HK-2 (cell line): ENCODE measurements around the gene CDADC1.

Source experiments
- DNase-seq: peaks from one replicate; pipeline ENCODE4 v3.0.0-alpha.2; 2018; ENCODE audit not compliant: unreplicated experiment

CDADC1 gene

DNA sequence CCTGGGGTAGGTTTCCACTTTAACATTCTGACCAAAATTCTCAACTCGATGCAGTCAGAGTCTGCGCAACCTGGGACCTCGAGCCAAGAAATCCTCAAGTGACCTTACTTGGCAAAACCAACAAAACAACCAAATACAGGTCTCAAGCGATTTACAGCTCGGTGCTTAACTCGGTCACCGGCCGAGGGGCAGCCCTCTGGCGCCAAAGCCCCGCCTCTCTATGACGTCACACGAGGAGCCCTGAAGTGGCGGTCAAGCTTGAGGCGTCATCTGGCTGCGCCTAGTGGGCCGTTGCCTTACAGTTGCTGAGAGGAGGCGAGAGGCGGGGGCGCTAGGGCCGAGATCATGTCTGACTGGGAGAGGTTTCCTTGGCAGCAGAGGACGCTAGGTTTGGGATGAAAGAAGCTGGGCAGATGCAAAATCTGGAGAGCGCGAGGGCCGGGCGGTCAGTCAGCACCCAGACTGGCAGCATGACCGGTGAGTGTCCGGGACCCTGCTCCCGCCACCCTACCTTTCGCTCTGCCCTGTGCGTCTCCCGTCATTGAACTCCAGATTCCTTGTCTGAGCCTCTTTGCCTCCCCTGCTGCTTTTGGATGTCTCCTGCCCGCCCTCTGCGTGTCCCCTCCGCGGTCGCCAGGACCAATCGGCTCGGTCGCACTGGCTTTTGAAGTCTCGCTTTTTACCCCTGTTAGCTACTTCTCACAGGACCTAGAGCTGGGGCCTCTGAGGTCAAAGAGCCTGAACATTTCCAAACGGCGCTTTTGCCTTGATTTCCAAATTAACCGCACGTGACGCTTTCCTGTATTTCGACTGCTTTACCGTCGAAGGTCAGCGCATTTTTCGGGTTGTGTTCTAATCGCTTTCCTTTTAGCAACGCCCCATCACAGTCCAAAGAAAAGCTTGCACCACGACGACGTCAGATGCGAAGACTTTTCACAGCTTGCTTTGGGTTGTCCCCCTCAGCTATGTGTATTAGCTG lies at the start of gene CDADC1:
Gene CDADC1, plus strand, starts transcription at position 283 of the 979 bp plus-strand sequence. Its CDS starts 113 bp downstream, at position 396.
- DNase-seq, result peak; percentile 81

GRCh38 chr13:49206641-49207040 lies 41.1 kb upstream of the CDADC1 start:
- DNase-seq, result no peak

GRCh38 chr13:49208619-49209018 lies 39.1 kb upstream of the CDADC1 start:
- no peak for DNase-seq

DNA sequence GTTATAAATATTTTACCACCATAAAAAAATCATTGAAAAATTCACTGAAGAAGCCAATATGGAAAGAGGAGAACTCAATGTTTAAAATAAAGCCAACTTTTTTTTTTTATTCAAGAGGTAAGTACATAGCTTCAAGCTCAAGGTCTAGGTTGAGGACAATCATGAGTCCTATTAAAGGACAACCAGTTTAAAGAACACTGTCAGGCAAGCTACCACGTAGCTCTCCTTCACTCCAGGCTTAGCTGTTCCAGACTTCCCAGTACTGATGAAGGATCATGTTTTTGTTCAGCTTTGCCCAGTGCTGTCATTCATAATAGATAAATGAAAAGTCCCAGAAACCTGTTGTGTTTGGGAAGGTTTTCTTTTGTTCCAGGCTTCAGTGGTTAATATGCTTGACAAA lies 37.6 kb upstream of the CDADC1 start:
- no peak for DNase-seq

GRCh38 chr13:49210669-49211068 lies 37.1 kb upstream of the CDADC1 start:
- DNase-seq, result no peak

DNA sequence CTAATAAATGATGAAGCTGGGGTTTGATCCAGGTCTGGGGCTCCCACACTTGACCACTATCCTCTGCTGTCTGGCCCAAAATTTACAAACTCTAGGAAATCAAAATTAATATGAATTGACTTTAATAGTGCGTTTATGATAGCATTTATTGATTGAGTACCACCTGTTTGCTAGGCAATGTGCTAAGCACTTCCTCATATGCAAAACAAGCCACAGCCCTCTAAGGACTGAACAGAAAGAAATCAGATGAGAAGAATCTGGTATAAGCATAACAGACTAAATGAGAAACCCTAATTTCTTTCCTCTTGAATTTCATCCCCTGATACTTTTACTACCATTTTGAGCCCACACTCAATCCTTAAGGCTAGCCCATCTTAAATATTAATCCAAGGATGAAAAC lies 34.2 kb upstream of the CDADC1 start:
- no peak for DNase-seq

GRCh38 chr13:49213997-49214916 lies 33.5 kb upstream of the CDADC1 start:
- no peak for DNase-seq

GRCh38 chr13:49214917-49215376 lies 32.8 kb upstream of the CDADC1 start:
- no peak for DNase-seq

GRCh38 chr13:49216334-49216733 lies 31.4 kb upstream of the CDADC1 start:
- DNase-seq, result no peak

DNA sequence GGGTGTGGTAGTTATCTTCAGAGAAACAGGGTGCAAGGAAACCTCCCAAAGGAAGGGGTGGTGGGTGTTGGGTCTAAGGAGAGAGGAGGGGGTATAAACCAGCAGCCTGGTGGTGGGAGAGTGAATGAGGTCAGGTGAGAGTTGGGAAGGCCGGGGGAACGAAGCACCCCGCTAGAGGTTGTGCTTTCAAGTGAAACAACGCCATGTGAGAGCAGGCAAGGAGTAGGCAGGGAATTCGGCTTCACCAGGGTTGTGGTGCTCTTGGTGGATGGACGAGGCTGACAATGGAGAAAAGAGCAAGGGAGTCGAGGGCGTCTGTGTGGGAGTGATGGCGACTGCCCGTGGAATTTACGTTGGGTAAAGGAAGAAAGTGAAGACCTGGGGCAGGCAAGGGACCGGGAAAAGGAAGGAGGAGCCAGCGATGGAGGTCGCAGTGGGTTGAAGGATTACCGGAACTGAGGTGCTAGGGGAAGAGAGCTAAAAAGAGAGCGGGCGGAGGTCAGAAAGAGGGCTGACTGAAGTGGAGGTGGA lies 29.7 kb upstream of the CDADC1 start:
- no peak for DNase-seq

DNA sequence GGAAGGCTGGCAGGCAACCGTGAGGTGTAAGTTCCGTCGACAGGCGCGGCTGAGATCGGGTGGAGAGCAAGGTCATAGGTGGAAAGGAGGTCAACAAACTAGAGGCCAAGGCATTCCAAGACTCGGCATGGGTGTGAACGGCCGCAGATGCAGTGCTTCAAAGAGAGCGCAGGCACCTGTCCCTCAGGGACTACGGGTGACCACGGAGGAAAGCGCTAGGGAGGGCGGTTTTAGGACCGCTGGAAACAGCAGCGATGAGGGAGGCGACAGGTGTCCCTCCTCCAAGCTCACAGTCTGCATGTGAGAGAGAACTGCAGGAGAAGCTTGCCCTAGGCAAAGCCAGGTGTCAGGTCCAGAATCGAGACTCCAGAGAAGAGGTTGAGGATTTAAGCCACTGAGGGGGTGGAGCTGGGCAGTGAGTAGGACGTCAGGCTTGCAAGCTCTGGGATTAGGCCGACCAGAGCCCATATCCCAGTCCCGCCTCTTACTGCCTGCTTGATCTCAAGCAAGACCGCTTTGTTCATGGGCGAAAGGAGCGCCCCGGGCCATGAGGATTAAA lies 29.2 kb upstream of the CDADC1 start:
- DNase-seq, result no peak

DNA sequence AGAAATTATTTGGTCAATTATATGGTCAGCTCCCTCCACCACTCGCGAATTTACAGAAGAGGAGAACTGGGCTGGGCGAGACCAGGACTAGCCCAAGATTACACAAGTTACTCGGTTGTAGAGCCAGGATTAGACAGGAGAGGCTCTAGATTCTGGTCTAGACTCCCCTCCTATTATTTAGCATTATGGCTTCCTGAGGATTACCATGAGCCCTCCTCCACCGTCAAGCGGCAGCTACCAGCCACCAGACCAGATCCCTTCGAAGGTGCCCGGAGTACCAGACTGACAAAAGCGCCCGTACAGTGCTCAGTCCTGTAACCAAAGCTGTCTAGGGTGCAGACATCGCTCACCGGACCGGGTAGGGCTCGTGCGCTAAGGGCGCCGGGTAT lies 28.1 kb upstream of the CDADC1 start:
- DNase-seq, result no peak

DNA sequence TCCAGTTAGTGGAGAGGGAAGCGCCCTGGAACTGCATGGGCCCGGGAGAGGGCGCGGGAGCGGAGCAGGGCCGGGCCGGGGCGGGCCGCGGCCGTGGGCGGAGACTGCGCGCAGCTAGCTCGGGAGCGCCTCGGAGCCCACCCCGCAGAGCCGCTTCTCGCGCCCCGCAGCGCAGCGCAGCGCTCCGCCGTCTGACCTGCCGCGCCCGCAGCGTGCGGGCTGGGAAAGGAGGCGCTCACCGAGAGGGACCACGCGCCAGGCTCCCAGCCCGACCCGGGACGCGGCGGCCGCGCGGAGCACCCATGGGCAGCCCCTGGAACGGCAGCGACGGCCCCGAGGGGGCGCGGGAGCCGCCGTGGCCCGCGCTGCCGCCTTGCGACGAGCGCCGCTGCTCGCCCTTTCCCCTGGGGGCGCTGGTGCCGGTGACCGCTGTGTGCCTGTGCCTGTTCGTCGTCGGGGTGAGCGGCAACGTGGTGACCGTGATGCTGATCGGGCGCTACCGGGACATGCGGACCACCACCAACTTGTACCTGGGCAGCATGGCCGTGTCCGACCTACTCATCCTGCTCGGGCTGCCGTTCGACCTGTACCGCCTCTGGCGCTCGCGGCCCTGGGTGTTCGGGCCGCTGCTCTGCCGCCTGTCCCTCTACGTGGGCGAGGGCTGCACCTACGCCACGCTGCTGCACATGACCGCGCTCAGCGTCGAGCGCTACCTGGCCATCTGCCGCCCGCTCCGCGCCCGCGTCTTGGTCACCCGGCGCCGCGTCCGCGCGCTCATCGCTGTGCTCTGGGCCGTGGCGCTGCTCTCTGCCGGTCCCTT lies 27.5 kb upstream of the CDADC1 start, which contains the start of gene MLNR:
Gene MLNR, plus strand, starts transcription at position 303 of the 820 bp plus-strand sequence. Its CDS starts 0 bp downstream, at position 303.
- DNase-seq, result no peak

GRCh38 chr13:49220856-49221589 lies 26.7 kb upstream of the CDADC1 start:
- DNase-seq, result no peak

DNA sequence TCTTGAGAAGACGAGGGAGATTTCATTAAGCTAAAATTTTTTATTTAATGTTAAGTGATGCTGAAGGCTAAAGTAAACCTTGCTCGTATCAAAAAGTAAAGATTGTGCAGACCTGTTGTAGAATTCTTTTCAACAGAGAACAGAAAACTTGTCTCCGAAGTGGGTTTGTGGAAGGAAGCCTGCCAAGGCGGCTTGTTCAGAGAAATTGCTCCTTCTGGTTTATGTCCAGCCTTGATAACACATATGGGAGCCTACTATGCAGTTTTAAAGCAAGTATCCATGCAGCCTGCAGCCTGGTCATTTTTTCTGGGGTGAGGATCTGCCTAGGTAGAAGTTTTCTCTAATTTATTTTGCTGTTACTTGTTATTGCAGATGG lies 26.1 kb upstream of the CDADC1 start:
- no peak for DNase-seq

DNA sequence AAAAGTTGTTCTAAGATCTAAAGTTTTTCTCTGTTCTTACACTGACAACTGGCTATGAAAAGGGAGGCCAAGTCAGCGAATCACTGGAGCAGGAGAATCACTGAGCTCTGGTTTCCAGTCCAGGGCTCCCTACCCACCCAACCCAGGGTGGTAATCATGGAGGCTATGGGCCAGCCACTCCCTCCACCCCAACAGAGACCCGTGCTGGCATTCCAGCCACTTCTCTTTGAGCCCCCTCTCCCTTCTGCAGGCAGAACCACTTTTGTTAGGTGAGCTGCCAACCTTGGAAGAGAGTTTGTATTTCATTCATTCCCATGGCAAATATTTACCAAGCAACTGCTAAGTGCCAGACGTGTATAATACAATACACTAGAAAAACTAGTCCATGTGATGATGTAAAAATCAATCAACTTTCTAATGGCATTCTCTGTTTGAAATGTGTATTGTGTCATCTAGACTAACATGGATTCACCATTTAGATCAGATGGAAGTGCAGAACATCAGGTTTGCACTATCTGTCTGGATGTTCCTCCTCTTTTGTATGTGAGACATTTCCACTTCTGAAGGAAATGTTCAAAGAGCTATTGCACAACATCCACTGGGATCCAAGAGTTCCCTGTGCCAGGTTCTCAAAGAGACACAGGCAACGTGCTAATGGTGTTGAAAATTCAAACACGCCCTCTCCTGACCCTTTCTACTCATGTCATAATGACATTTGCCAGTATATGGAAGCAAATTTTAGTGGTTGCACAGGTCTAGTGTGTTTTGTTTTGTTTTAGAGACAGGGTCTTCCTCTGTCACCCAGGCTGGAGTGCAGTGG lies 22.3 kb upstream of the CDADC1 start:
- no peak for DNase-seq

DNA sequence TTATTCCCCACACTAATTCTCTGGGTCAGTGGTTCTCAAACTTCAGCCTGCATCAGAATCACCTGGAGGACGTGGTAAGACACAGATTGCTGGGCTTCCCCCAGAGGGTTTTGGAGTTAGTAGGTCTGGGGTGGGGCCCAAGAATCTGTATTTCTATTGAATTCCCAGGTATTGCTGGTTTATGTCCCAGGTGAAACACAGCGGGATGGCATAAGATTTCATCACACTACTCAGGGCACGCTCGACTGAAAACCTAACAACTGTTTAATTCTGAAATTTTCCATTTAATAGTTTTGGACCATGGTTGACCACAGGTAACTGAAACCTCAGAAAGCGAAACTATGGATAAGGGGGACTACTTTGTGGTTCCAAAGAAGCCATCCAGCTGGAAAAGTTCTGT lies 21.1 kb upstream of the CDADC1 start:
- DNase-seq, result no peak

DNA sequence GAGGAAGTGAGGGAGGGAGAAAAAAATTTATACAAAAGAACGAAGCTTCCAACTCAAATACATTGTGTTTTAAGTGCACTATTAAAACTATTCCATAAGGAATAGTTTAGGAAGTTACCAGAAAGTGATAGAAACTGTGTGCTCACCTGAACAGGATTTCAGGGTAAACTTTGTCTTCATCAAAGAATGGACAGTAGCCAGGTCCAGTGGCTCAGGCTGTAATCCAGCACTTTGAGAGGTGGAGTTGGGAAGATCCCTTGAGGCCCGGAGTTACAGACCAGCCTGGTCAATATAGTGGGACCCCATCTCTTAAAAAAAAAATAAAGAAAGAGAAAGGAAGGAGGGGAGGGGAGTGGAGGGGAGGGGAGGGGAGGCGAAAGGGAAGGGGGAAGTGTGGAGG lies 13.0 kb upstream of the CDADC1 start:
- no peak for DNase-seq

DNA sequence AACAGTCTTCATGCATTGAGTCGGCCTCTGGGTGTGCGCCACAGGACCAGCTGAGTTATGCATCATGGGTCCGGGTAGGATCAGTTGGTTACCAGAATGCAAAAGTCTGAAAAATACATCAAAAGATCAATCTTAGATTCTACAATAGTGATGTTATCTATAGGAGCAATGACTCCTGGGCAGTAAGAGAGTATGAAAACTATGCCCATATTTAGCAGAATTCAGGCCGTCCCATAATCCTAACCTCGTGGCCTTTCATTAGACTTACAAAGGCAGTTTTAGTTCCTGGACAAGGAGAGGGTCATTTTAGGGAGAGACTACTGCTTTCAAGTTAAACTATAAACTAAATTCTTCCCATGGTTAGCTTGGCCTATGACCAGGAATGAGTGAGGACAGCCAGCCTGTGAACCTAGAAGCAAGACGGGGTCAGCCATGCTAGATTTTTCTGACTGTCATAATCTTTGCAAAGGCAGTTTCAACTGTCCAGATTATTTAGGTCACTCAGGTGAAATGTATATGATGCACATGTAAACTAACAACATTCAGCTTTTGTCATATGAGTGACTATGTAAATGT lies 11.8 kb upstream of the CDADC1 start:
- DNase-seq, result no peak
